HG03469 (cell line): ENCODE results near the gene DBNDD2.
A peak's percentile ranks its signal among the peaks of the same experiment; 100 is the strongest.

Source experiments
- ATAC-seq: cut with Tn5 transposase; IDR thresholded peaks from one replicate; pipeline ENCODE4 v1.9.1; 2021; ENCODE audit warnings: mild to moderate bottlenecking, moderate library complexity, moderate number of reproducible peaks; ENCODE audit not compliant: unreplicated experiment

The DBNDD2 gene, protein sequence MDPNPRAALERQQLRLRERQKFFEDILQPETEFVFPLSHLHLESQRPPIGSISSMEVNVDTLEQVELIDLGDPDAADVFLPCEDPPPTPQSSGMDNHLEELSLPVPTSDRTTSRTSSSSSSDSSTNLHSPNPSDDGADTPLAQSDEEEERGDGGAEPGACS

DNA sequence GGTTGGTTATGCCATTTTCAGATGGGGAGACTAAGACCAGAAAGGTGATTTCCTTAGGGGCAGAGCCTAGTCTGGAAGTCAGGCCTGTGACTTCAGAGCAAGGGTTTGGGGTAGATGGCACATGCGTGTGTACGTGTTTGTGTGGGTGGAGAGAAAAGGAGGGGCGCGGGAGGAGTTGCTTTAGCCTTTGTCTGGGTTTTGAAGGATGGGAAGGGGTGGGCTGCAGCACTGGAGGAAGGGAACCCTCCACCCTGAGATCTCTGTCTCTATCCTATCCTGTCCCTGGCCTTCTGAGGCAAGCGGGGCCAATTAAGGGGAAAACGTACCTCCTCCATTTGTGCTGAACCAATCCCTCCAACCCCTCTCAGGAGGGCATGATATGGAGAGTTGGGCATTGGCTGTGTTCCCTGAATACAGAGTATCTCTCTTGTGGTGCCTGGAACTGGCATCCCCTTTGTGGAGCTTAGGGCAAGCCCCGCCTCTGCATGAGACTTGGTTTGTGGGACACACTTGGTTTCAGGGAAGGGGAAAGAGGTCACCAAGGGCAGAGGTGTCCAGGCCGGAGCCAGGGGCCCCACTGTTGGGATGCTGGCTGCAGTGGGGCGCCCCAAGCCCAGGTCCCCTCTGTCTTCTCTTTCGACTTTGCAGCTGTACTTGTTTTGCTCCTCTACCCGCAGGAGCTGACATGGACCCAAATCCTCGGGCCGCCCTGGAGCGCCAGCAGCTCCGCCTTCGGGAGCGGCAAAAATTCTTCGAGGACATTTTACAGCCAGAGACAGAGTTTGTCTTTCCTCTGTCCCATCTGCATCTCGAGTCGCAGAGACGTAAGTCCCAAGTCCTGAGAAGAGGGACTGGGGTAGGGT lies at the start of gene DBNDD2:
Gene DBNDD2, plus strand, starts transcription at position 507 of the 863 bp plus-strand sequence. Its CDS starts 179 bp downstream, at position 686.
- no peak for ATAC-seq

DNA sequence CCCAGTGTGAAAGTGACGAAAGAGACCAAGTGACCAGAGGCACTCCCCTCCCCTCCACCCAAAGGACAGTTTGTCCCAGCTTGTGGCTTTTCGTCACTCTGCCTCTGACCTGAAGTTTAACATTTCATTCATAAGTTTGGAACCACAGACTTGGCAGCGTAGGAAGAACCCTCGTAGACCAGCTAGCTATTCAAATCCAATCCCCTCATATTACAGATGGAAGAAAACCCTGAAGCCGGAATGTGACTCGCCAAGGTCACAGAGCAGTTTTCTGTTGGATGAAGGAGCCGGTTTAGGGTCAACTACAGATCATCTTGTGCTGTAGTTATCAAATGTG lies 49.1 kb upstream of the DBNDD2 start:
- no peak for ATAC-seq

DNA sequence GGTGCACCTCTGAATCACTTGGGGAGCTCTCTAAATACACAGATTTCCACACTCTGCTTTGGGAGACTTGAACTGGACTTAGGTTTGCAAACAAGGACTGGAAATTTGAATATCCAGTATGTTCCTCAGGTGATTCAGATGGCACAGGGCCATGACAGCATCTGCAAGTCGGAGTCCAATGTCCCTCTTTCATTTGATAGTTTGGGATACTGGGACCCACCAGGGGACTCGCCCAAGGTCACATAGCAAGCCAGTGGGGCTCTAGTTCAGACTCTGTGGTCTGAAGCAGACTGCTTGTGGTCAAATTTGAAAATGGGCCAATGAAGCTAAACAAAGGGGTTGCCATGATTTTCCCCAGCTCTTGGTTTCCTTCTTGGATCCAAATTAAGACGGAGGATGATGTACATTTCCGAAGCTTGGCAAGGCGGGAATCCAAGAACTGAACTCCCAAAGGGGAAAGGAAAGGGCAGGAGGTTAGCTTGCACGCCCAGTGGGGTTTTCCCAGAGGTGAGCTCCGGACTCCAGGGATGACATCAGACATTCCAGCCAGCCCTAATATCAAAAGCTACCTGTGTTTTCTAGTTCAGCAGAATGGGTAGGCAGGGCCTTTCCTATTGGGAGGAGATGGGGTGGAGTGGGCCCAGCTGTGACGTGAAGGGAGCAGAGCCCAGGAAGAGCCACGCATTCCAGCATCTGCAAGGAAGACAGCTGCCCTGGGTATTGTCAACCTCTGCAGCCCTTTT lies 48.5 kb upstream of the DBNDD2 start:
- no peak for ATAC-seq

DNA sequence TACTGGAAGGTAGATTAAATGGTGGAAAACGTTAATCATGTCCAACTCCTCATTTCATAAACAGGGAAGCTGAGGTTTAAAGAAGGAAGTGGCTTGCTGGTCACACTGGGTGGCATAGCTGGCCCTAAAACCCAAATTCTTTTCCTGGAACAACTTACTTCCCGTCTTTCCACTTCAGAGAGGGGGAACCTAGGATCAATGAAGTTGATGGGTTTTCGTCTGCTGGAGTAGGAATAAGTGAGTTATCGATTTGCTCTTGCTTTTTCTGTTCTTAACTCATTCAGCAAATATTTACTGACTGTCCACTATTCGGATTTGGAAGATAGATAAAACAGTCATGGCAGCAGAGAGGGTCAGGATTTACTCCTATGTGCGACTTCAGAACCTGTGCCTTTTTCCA lies 46.3 kb upstream of the DBNDD2 start:
- no peak for ATAC-seq

DNA sequence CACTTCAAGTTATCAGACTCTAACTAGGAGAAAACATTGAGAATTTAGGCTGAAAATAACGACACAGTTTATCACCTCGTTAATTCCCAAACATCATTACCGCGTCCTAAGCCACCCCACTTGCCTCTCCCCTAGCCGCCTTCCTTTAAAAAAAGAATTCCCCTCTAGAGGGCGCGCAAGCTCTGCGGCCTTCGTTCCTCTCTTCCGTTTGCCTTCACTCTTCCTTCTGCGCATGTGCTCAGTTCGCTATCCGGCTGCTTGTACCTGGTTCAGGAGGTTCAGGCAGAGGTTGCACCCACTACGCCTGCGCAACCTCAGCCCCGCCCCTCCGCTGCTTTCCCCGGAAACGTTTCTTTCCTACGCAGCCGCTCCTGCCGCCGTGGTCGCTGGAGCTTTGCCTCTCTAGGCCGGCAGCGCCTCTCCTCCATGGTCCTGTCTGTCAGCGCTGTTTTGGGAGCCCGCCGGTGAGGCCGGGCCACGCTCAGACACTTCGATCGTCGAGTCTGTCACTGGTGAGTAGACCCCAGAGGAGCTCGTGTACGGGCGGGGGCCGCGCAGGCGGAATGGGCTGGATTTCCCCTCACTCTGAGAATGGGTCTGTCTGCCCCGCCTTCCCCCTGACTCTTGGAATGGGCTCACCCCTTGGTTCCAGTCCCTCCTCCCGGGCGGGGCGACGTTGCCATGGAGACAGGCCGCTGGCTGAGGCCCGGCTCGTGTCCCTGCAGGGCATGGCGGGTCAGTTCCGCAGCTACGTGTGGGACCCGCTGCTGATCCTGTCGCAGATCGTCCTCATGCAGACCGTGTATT lies 45.1 kb upstream of the DBNDD2 start, which contains the start of gene SYS1:
Gene SYS1, plus strand, starts transcription at position 353 of the 807 bp plus-strand sequence. Its CDS starts 376 bp downstream, at position 729.
- ATAC-seq, result peak; percentile 74

DNA sequence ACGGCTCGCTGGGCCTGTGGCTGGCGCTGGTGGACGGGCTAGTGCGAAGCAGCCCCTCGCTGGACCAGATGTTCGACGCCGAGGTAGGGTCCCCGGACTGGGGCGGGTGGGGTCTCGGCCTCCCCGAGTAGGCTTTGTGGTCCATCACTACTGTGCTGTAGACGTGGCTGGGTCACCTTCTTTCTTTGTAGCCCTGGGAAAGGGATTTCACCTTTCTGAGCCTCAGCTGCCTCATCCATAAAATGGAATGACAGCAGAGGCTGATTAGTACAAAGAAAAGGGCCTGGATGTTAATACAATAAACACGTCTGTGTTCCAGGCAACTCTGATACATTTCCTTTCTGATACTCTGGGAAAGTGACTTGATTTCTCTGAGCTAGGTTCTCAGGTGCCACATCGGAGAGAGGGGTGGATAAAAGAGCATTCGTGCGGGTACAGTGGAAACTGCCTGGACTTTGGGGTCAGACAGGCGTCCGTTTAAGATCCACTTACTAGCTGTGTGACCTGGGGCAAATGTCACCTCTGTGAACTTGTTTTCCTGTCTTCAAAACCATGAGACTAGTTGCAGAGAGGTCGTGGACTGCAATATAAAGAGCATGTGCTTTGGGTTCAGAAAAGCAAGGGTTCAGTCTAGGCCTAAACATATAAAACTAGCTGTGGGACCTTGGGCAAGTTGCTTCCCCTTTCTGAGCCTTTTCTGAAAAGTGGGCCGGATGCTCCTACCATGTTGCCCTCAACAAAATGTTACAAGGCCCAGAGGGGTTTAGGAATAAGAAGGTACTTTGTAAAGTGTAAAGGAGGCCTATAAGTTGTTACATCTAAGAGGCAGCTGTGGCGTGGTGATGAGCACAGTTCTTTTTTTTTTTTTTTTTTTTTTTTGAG lies 44.2 kb upstream of the DBNDD2 start:
- no peak for ATAC-seq

DNA sequence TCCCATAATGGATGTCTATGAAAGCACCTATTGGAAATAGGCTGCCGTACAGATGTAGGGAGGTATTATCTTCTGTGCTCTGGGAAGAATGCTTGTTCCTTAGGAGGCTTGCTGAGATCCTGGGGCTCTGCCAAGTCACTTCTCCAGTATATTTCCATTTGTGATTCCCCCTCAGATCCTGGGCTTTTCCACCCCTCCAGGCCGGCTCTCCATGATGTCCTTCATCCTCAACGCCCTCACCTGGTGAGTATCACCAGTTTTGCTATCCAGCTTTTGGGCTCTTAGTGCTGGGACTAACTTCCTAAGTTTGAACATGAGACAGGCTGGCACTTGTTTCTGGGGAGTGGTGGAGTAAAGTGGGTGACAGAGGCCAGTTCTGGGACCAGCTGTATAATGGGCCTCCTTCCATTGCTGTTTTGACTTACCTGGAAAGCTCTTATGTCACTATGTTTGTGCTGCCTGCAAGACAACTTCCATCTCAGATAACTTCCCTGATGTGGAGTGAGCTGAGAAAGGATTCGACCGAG lies 42.6 kb upstream of the DBNDD2 start:
- no peak for ATAC-seq

DNA sequence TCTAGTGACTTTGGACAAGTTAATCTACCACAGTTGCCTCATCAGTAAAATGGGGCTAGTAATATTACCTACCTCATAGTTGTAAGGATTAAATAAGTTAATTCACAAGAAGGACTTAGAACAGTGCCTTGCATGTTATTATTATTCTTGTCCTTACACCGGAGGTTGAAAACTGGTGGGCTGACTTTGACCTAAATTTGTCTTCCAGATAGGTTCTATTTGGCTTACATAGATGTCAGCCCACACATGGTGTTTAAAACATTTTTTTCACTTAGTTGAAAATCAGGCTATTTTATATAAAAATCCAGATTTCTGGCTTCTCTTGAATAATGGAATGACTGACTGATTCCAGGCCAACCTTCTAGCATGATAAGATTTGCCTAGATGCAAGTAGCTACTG lies 41.9 kb upstream of the DBNDD2 start:
- no peak for ATAC-seq

DNA sequence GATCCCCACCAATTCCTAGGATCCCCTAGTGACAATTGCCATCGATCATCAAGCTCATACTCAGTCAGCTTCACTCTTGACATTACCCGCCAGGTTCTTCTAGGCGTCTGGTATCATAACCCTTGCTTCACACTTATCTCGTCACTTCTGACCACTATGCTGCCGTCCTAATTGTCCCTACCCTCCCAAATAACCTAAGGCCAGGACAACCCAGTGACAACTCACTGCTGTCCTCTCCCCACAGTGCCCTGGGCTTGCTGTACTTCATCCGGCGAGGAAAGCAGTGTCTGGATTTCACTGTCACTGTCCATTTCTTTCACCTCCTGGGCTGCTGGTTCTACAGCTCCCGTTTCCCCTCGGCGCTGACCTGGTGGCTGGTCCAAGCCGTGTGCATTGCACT lies 41.5 kb upstream of the DBNDD2 start:
- no peak for ATAC-seq

DNA sequence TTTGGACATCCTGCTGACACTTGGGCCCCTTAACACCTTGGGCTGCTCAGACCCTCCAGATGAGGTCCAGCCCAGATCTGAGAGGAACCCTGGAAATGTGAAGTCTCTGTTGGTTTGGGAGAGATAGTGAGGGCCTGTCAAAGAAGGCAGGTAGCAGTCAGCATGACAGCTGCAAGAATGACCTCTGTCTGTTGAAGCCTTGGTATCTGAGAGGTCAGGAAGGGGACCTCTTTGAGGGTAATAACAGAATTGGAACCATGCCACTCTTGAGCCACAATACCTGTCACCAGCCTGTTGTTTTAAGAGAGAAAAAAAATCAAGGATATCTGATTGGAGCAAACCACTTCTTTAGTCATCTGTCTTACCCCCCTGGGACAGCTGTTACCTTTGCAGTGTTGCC lies 41.0 kb upstream of the DBNDD2 start:
- ATAC-seq, result no peak

DNA sequence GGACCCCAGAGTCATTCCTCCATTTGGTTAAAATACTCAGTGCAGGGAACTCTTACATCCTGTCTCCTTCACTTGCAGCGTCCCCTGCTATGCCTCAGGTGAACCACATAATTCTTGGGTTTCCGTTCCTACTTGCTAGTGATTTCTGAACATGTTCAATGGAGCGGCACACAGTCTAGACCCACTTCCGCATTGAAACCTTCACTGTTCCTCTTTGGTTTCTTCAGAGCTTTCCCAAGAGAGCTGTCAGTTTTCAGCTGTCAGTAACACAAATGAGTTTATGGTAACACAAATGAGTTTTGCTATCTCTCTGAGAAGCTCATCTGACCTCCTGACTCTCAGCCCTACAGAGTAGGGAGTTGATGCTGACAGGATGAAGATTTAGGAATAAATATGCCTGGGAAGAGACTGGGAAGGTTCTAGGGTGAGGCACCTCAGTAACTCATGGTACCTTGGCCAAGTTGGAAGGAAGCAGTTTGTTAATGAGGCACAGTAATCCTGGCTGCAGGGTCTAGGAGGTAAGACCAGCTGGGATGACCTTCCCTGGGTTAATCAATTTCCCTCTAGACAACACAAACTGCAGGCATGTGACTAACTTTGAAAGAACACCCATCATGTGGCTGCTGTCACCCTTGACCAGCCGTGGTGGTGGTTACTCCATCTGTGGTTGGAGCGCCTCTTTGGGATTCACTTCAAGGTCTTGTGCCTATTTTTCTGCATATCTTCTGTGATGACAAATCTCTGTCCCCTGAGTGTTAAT lies 39.7 kb upstream of the DBNDD2 start:
- peak; percentile 64 for ATAC-seq

DNA sequence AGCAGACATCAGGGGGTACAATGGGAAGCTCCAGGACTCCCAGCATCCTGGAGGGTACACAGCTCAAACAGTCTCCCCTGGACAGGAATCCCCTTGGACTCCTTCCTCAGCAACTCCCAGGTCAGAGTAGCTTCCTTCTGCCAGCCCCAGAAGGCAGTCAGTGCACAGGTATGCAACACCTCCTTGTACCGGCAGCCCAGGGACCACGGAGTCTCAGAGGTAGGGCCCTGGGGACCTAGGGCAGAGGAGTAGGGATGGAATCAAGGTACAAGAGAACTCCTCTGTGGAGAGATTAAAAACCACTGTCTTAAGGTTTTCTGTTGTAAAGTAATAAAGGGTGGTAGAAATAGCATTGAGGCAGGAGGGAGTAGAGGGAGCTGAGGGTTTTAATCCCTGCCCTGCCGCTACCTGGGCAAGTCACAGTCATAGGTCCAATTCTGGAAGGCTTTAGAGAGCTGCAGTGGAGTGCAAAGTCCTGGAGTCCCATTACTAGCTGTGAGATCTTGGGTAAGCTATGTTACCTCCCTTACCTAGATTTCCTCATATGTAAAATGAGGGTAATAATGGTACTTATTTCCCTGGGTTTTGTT lies 37.4 kb upstream of the DBNDD2 start:
- ATAC-seq, result no peak

DNA sequence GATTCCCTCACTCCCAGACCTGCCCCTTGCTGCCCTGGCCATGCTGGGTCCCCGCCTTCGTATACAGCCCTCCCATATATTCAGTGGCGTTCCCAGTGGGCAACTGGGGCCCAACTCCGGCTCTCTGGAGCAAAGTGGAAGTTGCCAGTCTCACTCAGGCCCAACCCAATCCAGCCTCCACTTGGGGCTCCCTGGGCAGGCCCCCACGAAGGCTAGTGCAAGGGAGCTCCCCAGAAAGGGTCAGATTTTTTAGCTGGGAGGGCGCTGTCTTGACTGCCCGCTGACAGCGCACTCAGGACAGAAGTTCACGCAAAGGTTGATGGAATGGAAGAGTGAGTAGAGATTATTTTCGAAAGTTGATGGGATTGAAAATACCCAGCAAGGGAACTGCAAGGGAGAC lies 35.8 kb upstream of the DBNDD2 start:
- no peak for ATAC-seq

DNA sequence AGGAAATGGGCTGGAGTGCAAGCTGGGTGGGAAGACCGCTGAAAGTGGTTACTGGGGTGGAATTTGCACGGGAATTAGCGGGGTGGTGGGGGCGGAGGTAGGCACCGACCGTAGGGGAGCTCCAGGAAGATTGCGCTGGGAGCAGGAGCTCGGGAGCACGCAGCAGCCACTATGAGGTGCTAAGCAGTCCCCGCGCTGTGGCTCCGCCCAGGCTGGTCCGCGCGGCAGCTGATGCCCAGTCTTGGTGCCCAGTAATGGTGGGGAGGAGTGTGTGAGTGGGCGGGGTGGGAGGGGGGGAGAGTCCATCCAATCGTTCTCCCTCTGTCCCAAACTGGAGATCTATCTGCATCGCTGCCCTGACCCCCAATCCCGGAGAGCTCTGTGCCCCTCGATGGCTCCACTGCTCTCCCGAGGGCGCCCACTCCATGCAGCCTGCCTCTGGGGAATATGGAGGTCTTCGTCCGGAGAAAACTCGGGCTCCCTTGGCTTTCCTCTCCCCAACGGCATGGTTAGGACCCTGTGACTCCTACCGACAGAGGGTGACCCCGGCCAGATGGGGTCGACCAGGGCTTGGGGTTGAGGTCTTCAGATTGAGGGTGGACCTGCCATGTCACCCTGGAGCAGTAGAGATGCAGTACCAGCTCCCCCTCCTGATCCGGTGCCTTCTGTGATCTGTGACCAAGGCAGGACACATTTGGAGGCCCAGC lies 35.3 kb upstream of the DBNDD2 start:
- ATAC-seq, result no peak

DNA sequence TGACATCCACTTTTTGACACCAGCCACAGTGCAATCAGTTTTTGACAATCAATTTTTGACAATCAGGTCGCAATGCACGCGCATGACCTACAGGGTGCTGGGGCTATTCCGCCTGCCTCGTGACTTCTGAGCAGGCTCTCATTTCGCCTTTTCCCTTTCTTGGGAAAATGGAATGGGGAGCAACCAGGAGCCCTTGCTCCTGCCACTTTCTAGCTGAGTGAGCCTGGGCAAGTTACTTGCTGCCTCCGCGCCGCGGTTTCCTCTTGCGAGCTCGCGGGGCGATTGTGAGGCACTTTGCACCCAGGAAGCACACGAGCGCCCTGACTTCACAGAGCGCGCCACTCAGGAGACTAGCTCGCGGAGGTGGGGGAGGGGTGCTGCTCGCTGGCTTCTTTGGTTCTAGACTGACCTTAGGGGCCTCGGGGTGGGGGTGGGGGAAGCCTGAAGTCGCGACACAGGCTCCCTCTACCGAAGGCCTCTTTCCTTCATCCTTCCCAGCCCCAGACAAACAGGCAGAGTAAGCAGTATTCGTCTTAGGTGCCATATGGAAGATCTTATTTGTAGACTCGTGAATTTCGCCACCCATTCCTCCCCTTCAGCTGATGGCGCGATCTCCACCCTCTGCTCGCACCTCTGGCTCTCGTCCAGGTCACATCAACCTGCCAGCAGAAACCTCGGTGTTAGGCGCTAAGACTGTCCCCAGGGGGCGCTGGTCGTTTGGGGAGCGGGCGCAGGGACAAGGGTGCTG lies 34.6 kb upstream of the DBNDD2 start:
- ATAC-seq, result no peak

DNA sequence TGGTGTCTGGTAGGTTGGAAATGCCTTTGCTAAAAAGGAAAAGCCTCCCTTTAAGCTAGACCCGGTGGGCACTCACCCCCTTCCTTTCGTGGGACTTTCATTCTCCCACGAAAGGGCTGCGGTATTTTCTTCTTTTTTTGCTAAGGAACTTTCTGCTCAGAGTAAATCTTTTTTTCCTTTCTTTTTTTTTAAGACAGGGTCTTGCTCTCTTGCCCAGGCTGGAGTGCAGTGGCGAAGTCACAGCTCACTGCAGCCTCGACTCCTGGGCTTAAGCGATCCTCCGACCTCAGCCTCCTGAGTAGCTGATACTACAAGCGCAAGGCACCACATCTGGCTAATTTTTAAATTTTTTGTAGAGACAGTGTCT lies 34.0 kb upstream of the DBNDD2 start:
- ATAC-seq, result no peak

DNA sequence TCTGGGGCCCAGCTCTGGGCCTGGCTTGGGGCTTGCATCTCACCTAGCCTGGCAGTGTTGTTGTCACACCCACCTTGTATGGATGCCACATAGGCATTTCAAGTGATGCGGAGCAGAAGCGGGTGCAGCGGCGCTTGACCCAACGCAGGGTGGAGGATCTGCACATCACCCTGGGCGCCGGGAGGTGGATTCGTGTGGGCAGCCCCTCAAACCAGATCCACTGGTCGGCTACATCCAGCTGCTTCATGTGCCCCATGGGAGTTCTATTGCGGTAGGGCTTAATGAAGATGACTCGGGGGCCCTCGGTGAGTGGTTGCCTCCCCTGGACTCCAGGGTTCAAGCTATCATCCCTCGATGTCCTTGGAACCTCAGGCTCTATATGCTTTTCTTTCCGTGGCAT lies 33.1 kb upstream of the DBNDD2 start:
- no peak for ATAC-seq
